ENCODE measurements around the gene WBP11. TPM values are rescaled to one million over a fixed set of nuclear protein-coding genes. Genes with fewer than 3 reads are reported as not detected.

The WBP11 gene
- total and polyA plus RNA-seq, 4 donors: 9.9 to 16.6 (median 12.2) TPM

- no peak for TF ChIP-seq JUND (IDR thresholded peaks at IDR 0.05)
- TF ChIP-seq SP1 (IDR thresholded peaks at IDR 0.05): no peak
- no peak for TF ChIP-seq CTCF (IDR thresholded peaks at IDR 0.05; ENCODE audit: low read depth, low read length, missing input control)
Measured at GRCh38 chr12:14844401-14844800, 41.1 kb upstream of the WBP11 start (continued).

DNA sequence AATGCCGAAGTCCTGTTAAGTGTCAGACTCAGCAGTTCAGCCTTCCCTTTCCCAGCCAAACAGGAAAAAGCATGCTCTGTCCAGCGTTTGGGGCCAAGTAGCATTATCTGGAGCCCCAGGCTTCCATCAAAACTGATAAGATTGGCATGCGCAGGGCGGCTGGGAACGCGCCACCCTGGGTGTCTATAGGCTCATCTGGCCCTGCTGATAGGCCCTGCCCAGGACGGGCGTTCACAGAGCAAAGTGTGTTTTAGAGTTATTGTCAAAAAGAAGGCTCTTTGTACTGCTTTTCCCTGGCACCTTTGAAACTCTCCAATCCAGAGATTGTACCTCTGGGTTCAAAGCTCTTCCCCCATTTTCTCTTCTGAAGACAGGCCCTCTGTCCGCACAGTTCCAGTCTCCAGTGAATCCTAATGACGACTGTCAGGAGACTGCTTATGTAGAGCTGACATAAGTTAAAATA lies 40.2 kb upstream of the WBP11 start, which contains the start of gene ART4:
ART4 (minus strand) TSS at position 102 of the 463 bp plus-strand sequence. CDS start 413 bp downstream, outside the sequence.
- H3K9ac ChIP-seq (ENCODE audit: low read depth in 1 of 2, low read length in 2 of 2): peak within 1 kb of the TSS; percentile 68 to 92
- H3K4me1 ChIP-seq (ENCODE audit: control insufficient read depth in 4 of 4, insufficient read depth in 4 of 4, low read length in 3 of 4): peaks cover 6 to 44% (median 21%) of the 10 kb centered on the region in 4 donors
- DNase-seq (ENCODE audit: low spot score): peak; percentile 85
- peak within 1 kb of the TSS; percentile 62 to 91 (median 89) for H3K4me3 ChIP-seq (ENCODE audit: low read depth in 1 of 3, low read length in 3 of 3)
- peak within 1 kb of the TSS; percentile 82 to 87 for H3K27ac ChIP-seq (ENCODE audit: low read depth in 1 of 2, low read length in 2 of 2)
- no peaks in the 10 kb centered on the region for H3K27me3 ChIP-seq (ENCODE audit: control insufficient read depth in 4 of 4, insufficient read depth in 4 of 4, low read length in 3 of 4)
- no peaks in the 10 kb centered on the region for H3K9me3 ChIP-seq (ENCODE audit: control insufficient read depth in 4 of 4, low read length in 3 of 4)
- WGBS: 17% methylated on average over 10 of the region's 10 CpGs
- TF ChIP-seq RAD21 (IDR thresholded peaks at IDR 0.05) (peak in 1 of 2 donors; percentile 33), YY1 (IDR thresholded peaks at IDR 0.05) (peak; percentile 96), ATF3 (IDR thresholded peaks at IDR 0.05) (peak; percentile 42), RXRA (IDR thresholded peaks at IDR 0.05) (peak in 1 of 2 donors; percentile 61), NR2F2 (IDR thresholded peaks at IDR 0.05) (peak; percentile 55), HNF4G (IDR thresholded peaks at IDR 0.05) (no peak), TAF1 (conservative IDR thresholded peaks at IDR 0.05) (peak; percentile 67), FOXA1 (IDR thresholded peaks at IDR 0.05) (no peak), CTCF (IDR thresholded peaks at IDR 0.05; ENCODE audit: low read depth, low read length, missing input control) (no peak), JUND (IDR thresholded peaks at IDR 0.05) (no peak), FOXA2 (IDR thresholded peaks at IDR 0.05) (peak; percentile 16), SP1 (IDR thresholded peaks at IDR 0.05) (peak; percentile 41), GABPA (IDR thresholded peaks at IDR 0.05 in 1 of 2, conservative IDR thresholded peaks at IDR 0.05 in 1 of 2) (peak in 1 of 2 donors; percentile 44), HNF4A (conservative IDR thresholded peaks at IDR 0.05) (peak; percentile 42 to 75), EGR1 (IDR thresholded peaks at IDR 0.05; ENCODE audit: low read depth in 2 of 2) (no peak)
- TF ChIP-seq, protein P1, sequence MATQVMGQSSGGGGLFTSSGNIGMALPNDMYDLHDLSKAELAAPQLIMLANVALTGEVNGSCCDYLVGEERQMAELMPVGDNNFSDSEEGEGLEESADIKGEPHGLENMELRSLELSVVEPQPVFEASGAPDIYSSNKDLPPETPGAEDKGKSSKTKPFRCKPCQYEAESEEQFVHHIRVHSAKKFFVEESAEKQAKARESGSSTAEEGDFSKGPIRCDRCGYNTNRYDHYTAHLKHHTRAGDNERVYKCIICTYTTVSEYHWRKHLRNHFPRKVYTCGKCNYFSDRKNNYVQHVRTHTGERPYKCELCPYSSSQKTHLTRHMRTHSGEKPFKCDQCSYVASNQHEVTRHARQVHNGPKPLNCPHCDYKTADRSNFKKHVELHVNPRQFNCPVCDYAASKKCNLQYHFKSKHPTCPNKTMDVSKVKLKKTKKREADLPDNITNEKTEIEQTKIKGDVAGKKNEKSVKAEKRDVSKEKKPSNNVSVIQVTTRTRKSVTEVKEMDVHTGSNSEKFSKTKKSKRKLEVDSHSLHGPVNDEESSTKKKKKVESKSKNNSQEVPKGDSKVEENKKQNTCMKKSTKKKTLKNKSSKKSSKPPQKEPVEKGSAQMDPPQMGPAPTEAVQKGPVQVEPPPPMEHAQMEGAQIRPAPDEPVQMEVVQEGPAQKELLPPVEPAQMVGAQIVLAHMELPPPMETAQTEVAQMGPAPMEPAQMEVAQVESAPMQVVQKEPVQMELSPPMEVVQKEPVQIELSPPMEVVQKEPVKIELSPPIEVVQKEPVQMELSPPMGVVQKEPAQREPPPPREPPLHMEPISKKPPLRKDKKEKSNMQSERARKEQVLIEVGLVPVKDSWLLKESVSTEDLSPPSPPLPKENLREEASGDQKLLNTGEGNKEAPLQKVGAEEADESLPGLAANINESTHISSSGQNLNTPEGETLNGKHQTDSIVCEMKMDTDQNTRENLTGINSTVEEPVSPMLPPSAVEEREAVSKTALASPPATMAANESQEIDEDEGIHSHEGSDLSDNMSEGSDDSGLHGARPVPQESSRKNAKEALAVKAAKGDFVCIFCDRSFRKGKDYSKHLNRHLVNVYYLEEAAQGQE (IDR thresholded peaks at IDR 0.05): peak; percentile 92
- TF ChIP-seq, protein P2, sequence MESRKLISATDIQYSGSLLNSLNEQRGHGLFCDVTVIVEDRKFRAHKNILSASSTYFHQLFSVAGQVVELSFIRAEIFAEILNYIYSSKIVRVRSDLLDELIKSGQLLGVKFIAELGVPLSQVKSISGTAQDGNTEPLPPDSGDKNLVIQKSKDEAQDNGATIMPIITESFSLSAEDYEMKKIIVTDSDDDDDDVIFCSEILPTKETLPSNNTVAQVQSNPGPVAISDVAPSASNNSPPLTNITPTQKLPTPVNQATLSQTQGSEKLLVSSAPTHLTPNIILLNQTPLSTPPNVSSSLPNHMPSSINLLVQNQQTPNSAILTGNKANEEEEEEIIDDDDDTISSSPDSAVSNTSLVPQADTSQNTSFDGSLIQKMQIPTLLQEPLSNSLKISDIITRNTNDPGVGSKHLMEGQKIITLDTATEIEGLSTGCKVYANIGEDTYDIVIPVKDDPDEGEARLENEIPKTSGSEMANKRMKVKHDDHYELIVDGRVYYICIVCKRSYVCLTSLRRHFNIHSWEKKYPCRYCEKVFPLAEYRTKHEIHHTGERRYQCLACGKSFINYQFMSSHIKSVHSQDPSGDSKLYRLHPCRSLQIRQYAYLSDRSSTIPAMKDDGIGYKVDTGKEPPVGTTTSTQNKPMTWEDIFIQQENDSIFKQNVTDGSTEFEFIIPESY (IDR thresholded peaks at IDR 0.05): peak; percentile 21
- TF ChIP-seq, protein P3, sequence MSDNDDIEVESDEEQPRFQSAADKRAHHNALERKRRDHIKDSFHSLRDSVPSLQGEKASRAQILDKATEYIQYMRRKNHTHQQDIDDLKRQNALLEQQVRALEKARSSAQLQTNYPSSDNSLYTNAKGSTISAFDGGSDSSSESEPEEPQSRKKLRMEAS (IDR thresholded peaks at IDR 0.05): peak; percentile 86
- H3K36me3 ChIP-seq (ENCODE audit: control insufficient read depth in 4 of 4, insufficient read depth in 3 of 4, low read depth in 1 of 4, low read length in 3 of 4): peaks cover 0 to 12% (median 1%) of the 10 kb centered on the region in 4 donors
